GM18868 (cell line): ENCODE results near the gene CABP4.

Experiments
- ATAC-seq: cut with Tn5 transposase; IDR thresholded peaks from one replicate; pipeline ENCODE4 v1.9.1; 2021; ENCODE audit warnings: mild to moderate bottlenecking, moderate library complexity; ENCODE audit not compliant: unreplicated experiment

The CABP4 gene

DNA sequence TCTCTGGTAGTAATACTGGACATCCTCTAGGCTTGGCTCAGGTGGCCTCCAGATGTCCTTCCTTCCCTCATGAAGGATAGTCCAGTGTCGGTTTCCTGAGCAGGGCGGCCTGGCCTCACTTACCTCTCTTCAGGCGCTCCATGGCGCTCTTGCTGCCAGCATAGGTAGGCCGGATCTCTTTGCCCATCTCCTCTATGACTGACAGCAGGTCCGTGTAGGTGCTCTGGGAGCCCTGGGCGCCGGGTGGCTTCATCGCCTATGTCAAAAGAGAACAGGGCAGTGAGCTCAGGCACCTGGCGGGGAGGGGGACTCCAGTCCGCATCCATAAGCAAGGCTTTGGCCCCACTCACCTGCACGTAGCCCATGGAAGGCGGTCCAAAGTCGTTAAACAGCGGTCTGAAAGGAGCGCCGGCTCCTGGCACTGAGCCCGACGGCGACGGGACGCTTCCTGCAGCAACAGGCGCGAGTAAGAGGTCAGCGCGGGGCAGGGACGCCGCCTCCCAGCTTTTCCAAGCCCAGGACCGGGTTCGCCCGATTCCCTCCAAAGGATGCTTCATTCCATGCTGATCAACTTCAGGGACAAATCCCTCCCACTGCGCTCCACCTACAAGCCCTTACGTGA lies 52.2 kb downstream of the CABP4 start:
- no peak for ATAC-seq

DNA sequence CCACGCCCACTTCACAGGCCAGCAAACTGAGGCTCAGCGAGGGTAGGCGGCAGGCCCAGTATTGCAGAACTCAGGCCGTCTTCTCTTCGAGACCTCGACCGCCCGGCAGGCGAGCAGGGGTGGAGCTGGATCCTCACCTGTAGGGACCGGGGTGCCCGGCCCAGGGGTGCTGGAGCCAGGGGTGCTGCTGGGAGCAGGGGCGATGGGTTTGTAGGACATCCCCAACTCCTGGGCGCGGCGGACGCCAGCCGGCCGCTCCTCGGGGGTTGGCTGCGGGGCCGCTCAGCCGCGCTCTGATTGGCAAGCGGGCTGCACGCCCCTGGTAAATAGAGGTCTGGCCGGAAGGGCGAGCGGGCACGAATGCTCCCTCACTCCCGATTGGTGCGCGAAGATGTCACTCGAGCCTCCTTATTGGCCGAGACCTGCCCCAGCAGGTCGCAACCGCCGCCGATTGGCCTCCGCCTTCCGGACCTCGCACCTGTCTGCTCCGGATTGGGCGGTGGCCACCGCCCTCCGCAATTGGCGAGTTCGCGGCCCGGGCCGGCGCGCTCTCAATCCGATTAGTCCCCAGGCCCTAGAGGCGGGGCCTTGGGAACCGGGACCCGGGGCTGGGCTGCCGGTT lies 52.8 kb downstream of the CABP4 start, which contains the start of gene CDK2AP2:
CDK2AP2 (minus strand) TSS at position 299 of the 622 bp plus-strand sequence; CDS start at position 219, 80 bp downstream.
- ATAC-seq = peak; percentile 76

DNA sequence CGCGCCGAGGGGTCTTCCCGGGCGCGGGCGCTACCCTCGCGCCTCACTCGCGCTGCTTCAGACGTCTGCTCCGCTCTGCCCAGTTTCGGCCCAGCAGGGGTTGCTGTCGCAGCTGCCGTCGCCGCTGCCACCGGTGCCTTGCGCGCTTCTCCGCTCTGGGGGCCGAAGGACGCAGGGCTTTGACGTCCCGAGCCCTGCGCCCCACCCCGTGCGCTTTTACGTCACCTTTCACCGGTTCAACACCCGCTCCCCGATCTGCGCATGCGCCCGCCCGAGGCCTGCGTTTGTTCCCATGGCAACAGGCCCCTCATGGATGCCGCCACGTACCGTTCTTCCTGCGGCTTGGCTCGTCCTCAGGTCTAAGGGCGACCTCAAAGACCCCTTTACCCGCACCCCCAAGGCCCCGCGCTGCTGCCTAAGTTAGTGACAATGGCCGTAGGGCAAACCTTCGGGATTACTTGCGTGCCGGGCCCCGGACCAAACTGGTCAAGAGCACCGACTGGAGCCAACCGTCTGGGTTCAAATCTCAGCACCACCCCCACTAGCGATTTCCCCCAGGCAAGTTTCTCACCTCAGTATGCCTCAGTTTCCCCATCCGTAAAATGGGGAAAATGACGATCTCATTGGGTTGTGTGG lies 53.5 kb downstream of the CABP4 start:
- ATAC-seq = peak; percentile 42

- no peak for ATAC-seq
Measured at GRCh38 chr11:67510023-67510345, 54.8 kb downstream of the CABP4 start.
